ENCODE results near the gene HSDL2.
"Not testable (repeated sequence)": the region's sequence is repeated elsewhere in the genome, so short reads cannot be mapped to it uniquely, and the experiment has no call there.

HSDL2 gene

GRCh38 chr9:112505086-112505485 lies 125.2 kb downstream of the HSDL2 start:
- no peak for DNase-seq

DNA sequence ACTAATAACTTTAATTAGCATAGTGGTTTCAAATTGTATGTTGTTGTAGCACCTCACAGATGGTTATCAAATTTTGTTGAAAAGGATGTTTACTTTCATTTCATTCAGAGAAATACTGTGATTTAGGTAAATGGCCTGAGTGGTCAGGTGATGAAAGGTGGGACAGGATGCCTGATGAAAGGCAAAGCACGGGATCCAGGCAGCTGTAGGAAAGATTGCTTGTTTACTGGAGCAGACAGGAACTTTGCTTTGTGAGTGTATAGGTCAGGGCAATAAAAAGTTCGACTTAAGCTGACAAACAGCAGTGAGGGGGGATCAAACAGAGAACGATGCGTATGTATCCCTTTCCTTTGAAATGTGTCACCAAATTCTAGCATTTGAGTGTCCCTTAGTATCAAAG lies 125.7 kb downstream of the HSDL2 start:
- DNase-seq, result no peak

GRCh38 chr9:112506571-112506970 lies 126.7 kb downstream of the HSDL2 start:
- no peak for DNase-seq

- DNase-seq, result no peak
These were observed 127.2 kb downstream of the HSDL2 start for GRCh38 chr9:112507001-112507680.

GRCh38 chr9:112508377-112508776 lies 128.5 kb downstream of the HSDL2 start:
- DNase-seq, result no peak

GRCh38 chr9:112512377-112512776 lies 132.5 kb downstream of the HSDL2 start:
- not testable (repeated sequence) for DNase-seq

DNA sequence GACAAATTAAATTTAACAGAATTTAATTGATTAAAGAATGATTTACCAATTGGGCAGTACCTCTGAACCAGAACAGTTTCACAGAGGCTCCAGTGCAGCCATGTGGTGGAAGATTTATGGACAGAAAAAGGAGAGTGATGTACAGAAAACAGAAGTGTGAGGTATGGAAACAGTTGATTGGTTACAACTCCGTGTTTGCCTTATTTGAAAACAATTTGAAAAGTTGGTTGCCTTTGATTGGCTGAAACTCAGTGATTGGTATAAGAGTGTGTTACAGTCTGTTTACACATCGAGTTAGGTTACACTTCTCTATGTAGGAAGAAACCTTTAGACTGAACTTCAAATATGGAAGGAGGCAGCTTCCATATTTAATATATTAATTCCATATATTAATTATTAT lies 136.9 kb downstream of the HSDL2 start:
- DNase-seq, result no peak

- no peak for DNase-seq
These were observed 140.2 kb downstream of the HSDL2 start for GRCh38 chr9:112520069-112520468.

DNA sequence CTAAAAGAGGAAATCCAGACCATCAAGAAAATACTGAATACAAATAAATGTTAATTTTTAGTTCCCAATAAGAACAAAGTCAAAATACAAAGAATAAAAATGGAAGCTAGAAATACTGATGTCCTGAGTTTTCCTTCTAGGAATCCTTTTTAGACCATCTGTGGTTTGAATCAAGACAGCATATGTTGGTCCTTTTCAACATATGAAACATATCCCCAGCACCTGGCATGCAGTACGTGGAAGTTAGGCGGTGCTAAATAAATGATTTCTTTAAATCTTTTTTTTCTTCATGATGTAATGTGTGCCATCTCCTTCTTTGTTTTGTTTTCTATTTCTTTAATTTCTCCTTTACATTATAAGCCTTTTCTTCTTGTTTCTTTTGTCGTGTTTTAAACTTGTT lies 140.7 kb downstream of the HSDL2 start:
- DNase-seq, result no peak

Measured in NCI-H1105 treated with DMSO at 0.1 percent for 48 hours (cell line).